Jurkat, Clone E6-1 (cell line): Measurements from ENCODE around the gene ATP1A1. TPM values are rescaled to one million over a fixed set of nuclear protein-coding genes. Genes with fewer than 3 reads are reported as not detected.
A peak's percentile ranks its signal among the peaks of the same experiment; 100 is the strongest.

Experiments
- DNase-seq: peaks from one replicate; pipeline ENCODE4 v3.0.0-alpha.2; 2011; ENCODE audit warnings: low read depth, low spot score
- H3K4me3 ChIP-seq: 2 replicates; pipeline ENCODE4 v1.5.1; 2011; ENCODE audit warnings: mild to moderate bottlenecking, low read length, control low read depth, moderate library complexity
- polyA plus RNA-seq: library from polyadenylated mRNA; unstranded; fragments of >200 nt; gene quantifications from one replicate; pipeline ENCODE4 v1.2.1, GENCODE V29; 2012; ENCODE audit warnings: missing spikeins; ENCODE audit not compliant: insufficient read length, insufficient read depth

Gene ATP1A1
- polyA plus RNA-seq: 160 TPM

- H3K4me3 ChIP-seq: peak within 1 kb of the TSS; percentile 69
These were observed at the start of gene ATP1A1 for GRCh38 chr1:116372651-116373430. ATP1A1 (plus strand) TSS chr1:116373244; CDS start chr1:116373512, 268 bp downstream.

GRCh38 chr1:116323491-116323890 lies 49.6 kb upstream of the ATP1A1 start:
- no peak for DNase-seq
- H3K4me3 ChIP-seq: no peak overlapping the region

More at GRCh38 chr1:116372651-116373430, at the start of gene ATP1A1:
- peak; percentile 83 for DNase-seq

- H3K4me3 ChIP-seq: no peak overlapping the region
- no peak for DNase-seq
These were observed 48.6 kb upstream of the ATP1A1 start for GRCh38 chr1:116324411-116324810.

GRCh38 chr1:116325104-116325503 lies 47.9 kb upstream of the ATP1A1 start:
- H3K4me3 ChIP-seq: no peak overlapping the region
- DNase-seq: no peak

- DNase-seq: peak; percentile 98
- H3K4me3 ChIP-seq: peak overlapping the region; percentile 17
These were observed 47.1 kb upstream of the ATP1A1 start for GRCh38 chr1:116325922-116326321.

- DNase-seq: no peak
- peak overlapping the region; percentile 17 for H3K4me3 ChIP-seq
These were observed 46.6 kb upstream of the ATP1A1 start for GRCh38 chr1:116326486-116326885.

- no peak overlapping the region for H3K4me3 ChIP-seq
- no peak for DNase-seq
These were observed 44.4 kb upstream of the ATP1A1 start for GRCh38 chr1:116328671-116329070.

- no peak overlapping the region for H3K4me3 ChIP-seq
- DNase-seq: no peak
These were observed 43.3 kb upstream of the ATP1A1 start for GRCh38 chr1:116329524-116330341.

GRCh38 chr1:116330342-116330652 lies 42.7 kb upstream of the ATP1A1 start:
- H3K4me3 ChIP-seq: no peak overlapping the region
- no peak for DNase-seq

- H3K4me3 ChIP-seq: no peak overlapping the region
- DNase-seq: no peak
These were observed 42.2 kb upstream of the ATP1A1 start for GRCh38 chr1:116330846-116331245.

GRCh38 chr1:116331523-116331922 lies 41.5 kb upstream of the ATP1A1 start:
- DNase-seq: no peak
- H3K4me3 ChIP-seq: no peak overlapping the region

- DNase-seq: no peak
- no peak overlapping the region for H3K4me3 ChIP-seq
These were observed 40.6 kb upstream of the ATP1A1 start for GRCh38 chr1:116332451-116332850.

GRCh38 chr1:116333171-116334014 lies 39.7 kb upstream of the ATP1A1 start:
- DNase-seq: no peak
- no peak overlapping the region for H3K4me3 ChIP-seq

GRCh38 chr1:116334015-116334547 lies 39.0 kb upstream of the ATP1A1 start:
- H3K4me3 ChIP-seq: no peak overlapping the region
- no peak for DNase-seq

- DNase-seq: no peak
- no peak overlapping the region for H3K4me3 ChIP-seq
These were observed 38.0 kb upstream of the ATP1A1 start for GRCh38 chr1:116334868-116335635.

- DNase-seq: no peak
- H3K4me3 ChIP-seq: no peak overlapping the region
These were observed 37.0 kb upstream of the ATP1A1 start for GRCh38 chr1:116335850-116336624.

- DNase-seq: no peak
- no peak overlapping the region for H3K4me3 ChIP-seq
These were observed 35.6 kb upstream of the ATP1A1 start for GRCh38 chr1:116337398-116337797.

GRCh38 chr1:116338400-116338799 lies 34.6 kb upstream of the ATP1A1 start:
- H3K4me3 ChIP-seq: no peak overlapping the region
- no peak for DNase-seq
